K562 (cell line): ENCODE measurements around the gene BMF. TPM values are rescaled to one million over a fixed set of nuclear protein-coding genes. Genes with fewer than 3 reads are reported as not detected.
A peak's percentile ranks its signal among the peaks of the same experiment; 100 is the strongest.

Source experiments
- ATF4 ChIP-seq: fragments of 450-650 bp; formaldehyde crosslinking; IDR thresholded peaks from 2 replicates; pipeline ENCODE4 v1.4.0; 2022; ENCODE audit warnings: mild to moderate bottlenecking, moderate library complexity
- C11orf30 ChIP-seq: fragments of 450-650 bp; IDR thresholded peaks from 2 replicates; pipeline ENCODE4 v1.6.1; 2016; ENCODE audit warnings: low read depth, mild to moderate bottlenecking
- CREB5 ChIP-seq: fragments of 250-450 bp; sonication (Bioruptor Pico); IDR thresholded peaks from 2 replicates; pipeline ENCODE4 v1.5.0; 2020; ENCODE audit warnings: mild to moderate bottlenecking
- E4F1 ChIP-seq: fragments of 250-450 bp; sonication (Bioruptor Pico); IDR thresholded peaks from 2 replicates; pipeline ENCODE4 v1.5.0; 2021; ENCODE audit warnings: mild to moderate bottlenecking, borderline replicate concordance
- SP1 ChIP-seq: sonication (generic); formaldehyde crosslinking; IDR thresholded peaks from 2 replicates; pipeline ENCODE4 v1.8.1; 2022; ENCODE audit warnings: mild to moderate bottlenecking, missing genetic modification reagents
- ZNF263 ChIP-seq: sonication (generic); formaldehyde crosslinking; IDR thresholded peaks from 2 replicates; pipeline ENCODE4 v1.8.0; 2022; ENCODE audit warnings: mild to moderate bottlenecking, missing genetic modification reagents, borderline replicate concordance
- polyA plus RNA-seq, 8 experiments: library from polyadenylated mRNA; depleted of rRNA in 4 of 8; stranded (reverse) in 5 of 8; unstranded in 3 of 8; fragments of >200 nt; fragmentation: Nextera tagmentation in 2 of 8; fragmentation: Illumina TruSeq in 1 of 8; extraction: Ambion mirVana in 2 of 8; extraction: Trizol in 1 of 8; gene quantifications; 2 replicates each; pipeline versions ENCODE4 v1.2.1 to v1.2.3, GENCODE V29; 2011 to 2014; ENCODE audit warnings: inconsistent platforms in 1 of 8, missing spikeins in 1 of 8
- total RNA-seq, 7 experiments: library from RNA; depleted of rRNA in 6 of 7; stranded (reverse); fragments of >200 nt in 6 of 7; fragmentation: Illumina TruSeq in 2 of 7; extraction: Trizol in 2 of 7; gene quantifications; 2 replicates each; pipeline versions ENCODE4 v1.2.1 to v1.2.3, GENCODE V29; 2011 to 2021; ENCODE audit warnings: low replicate concordance in 1 of 7

BMF gene
- total and polyA plus RNA-seq, 9 of the 15 experiments (the other 6 are each of a cell fraction or from before 2014, with no cell fraction given) = 0.25 to 0.91 (median 0.59) TPM; not detected in 2

GRCh38 chr15:40097968-40098476 lies 10.7 kb downstream of the BMF start (continued):
- TF ChIP-seq E4F1 = no peak
- TF ChIP-seq CREB5 = 0 out of 2 replicates have a peak, but pooled peaks have one; percentile 15
- 0 out of 2 replicates have a peak, but pooled peaks have one; percentile 7 for TF ChIP-seq SP1
- peak; percentile 13; the same call in 1 of the 2 replicates for TF ChIP-seq ZNF263
- peak; percentile 35; the same call in 1 of the 2 replicates for TF ChIP-seq ATF4 (CRISPR knock-in tag)
- TF ChIP-seq C11orf30 = no peak
